Left ventricle myocardium inferior (tissue), 1 donor: ENCODE results near the gene LYRM7. TPM values are rescaled to one million over a fixed set of nuclear protein-coding genes. Genes with fewer than 3 reads are reported as not detected.

Source experiments
- DNase-seq: peaks from one replicate; pipeline ENCODE4 v3.0.0-alpha.2; 2020
- H3K27ac ChIP-seq: fragments of 200-600 bp; replicated peaks from 2 replicates; pipeline ENCODE4 v1.8.0; 2021
- H3K27me3 ChIP-seq: fragments of 200-600 bp; 2 replicates; pipeline ENCODE4 v1.8.0; 2021; ENCODE audit warnings: low read depth
- H3K36me3 ChIP-seq: fragments of 200-600 bp; 2 replicates; pipeline ENCODE4 v1.8.0; 2021
- H3K4me1 ChIP-seq: fragments of 200-600 bp; 2 replicates; pipeline ENCODE4 v1.8.0; 2021
- H3K4me3 ChIP-seq: fragments of 200-600 bp; 2 replicates; pipeline ENCODE4 v1.8.0; 2021; ENCODE audit warnings: mild to moderate bottlenecking, moderate library complexity
- H3K9me3 ChIP-seq: fragments of 200-600 bp; replicated peaks from 2 replicates; pipeline ENCODE4 v1.8.0; 2021
- CTCF ChIP-seq: fragments of 200-600 bp; IDR thresholded peaks from 2 replicates; pipeline ENCODE4 v1.8.0; 2021; ENCODE audit warnings: antibody characterized with exemption, mild to moderate bottlenecking, borderline replicate concordance
- intact Hi-C: fragments of 100-400 bp; cut with micrococcal nuclease; formaldehyde crosslinking; loops from one replicate; pipeline ENCODE4 v1.11.0; 2022
- total RNA-seq: library from RNA; stranded (reverse); fragmentation: NEBNext Ultra II Directional; extraction: Animal tissue kit (Norgen Biotek cat#: 25700); gene quantifications from one replicate; pipeline ENCODE4 v1.2.1, GENCODE V29; 2021
- donor health status: DM: no; HTN: yes; CAD: no; lungs with severe emphysema.

LYRM7 gene
- total RNA-seq, 1 donor from 2014 or later = 33.0 TPM

GRCh38 chr5:131160134-131160533 lies 10.6 kb upstream of the LYRM7 start:
- Histone ChIP-seq H3K36me3 (peaks cover 54% of the 10 kb centered on the region), H3K4me3 (no peak overlapping the region), H3K4me1 (peaks cover 24% of the 10 kb centered on the region), H3K27ac (no peak overlapping the region), H3K9me3 (no peaks in the 10 kb centered on the region), H3K27me3 (no peaks in the 10 kb centered on the region)
- no peak for DNase-seq
- intact Hi-C loops = no loop called here
- TF ChIP-seq CTCF = no peak

GRCh38 chr5:131163276-131164119 lies 7.2 kb upstream of the LYRM7 start:
- Histone ChIP-seq H3K9me3 (no peaks in the 10 kb centered on the region), H3K36me3 (peaks cover 43% of the 10 kb centered on the region), H3K4me1 (peaks cover 33% of the 10 kb centered on the region), H3K27me3 (no peaks in the 10 kb centered on the region), H3K27ac (peak overlapping the region; percentile 93), H3K4me3 (peak overlapping the region; percentile 89)
- intact Hi-C loops = no loop called here
- no peak for DNase-seq
- no peak for TF ChIP-seq CTCF

GRCh38 chr5:131164191-131165118 lies 6.3 kb upstream of the LYRM7 start:
- DNase-seq = peak; percentile 55
- peaks cover 34% of the 10 kb centered on the region for H3K36me3 ChIP-seq
- peaks cover 33% of the 10 kb centered on the region for H3K4me1 ChIP-seq
- H3K27ac ChIP-seq = peak overlapping the region; percentile 93
- intact Hi-C loops = loop anchor here (5.0 kb wide), 1 partner anchor 98 kb away; the partner anchor contains the start of gene CDC42SE2
- no peaks in the 10 kb centered on the region for H3K9me3 ChIP-seq
- TF ChIP-seq CTCF = no peak
- H3K4me3 ChIP-seq = peak overlapping the region; percentile 89
- H3K27me3 ChIP-seq = no peaks in the 10 kb centered on the region

GRCh38 chr5:131165119-131165727 lies 5.5 kb upstream of the LYRM7 start, which contains the start of gene HINT1:
Gene HINT1, minus strand, starts transcription at chr5:131165256. Its CDS starts 51 bp downstream, at chr5:131165205.
- intact Hi-C loops = loop anchor here (5.0 kb wide), 1 partner anchor 97 kb away; the partner anchor contains the start of gene CDC42SE2
- peak within 1 kb of the TSS; percentile 89 for H3K4me3 ChIP-seq
- H3K27ac ChIP-seq = peak within 1 kb of the TSS; percentile 93
- peaks cover 39% of the 10 kb centered on the region for H3K4me1 ChIP-seq
- peaks cover 26% of the 10 kb centered on the region for H3K36me3 ChIP-seq
- H3K27me3 ChIP-seq = no peaks in the 10 kb centered on the region
- TF ChIP-seq CTCF = no peak
- DNase-seq = peak; percentile 92
- no peaks in the 10 kb centered on the region for H3K9me3 ChIP-seq

- H3K27ac ChIP-seq = no peak overlapping the region
- no peak for TF ChIP-seq CTCF
- peaks cover 56% of the 10 kb centered on the region for H3K4me1 ChIP-seq
- no peak overlapping the region for H3K4me3 ChIP-seq
- no peaks in the 10 kb centered on the region for H3K9me3 ChIP-seq
- H3K36me3 ChIP-seq = peaks cover 2% of the 10 kb centered on the region
- H3K27me3 ChIP-seq = no peaks in the 10 kb centered on the region
- intact Hi-C loops = loop anchor here (5.0 kb wide), 1 partner anchor 95 kb away; the partner anchor contains the start of gene CDC42SE2
- no peak for DNase-seq
Measured at GRCh38 chr5:131167615-131168014, 3.1 kb upstream of the LYRM7 start.
